Spleen (tissue), 7 donors: ENCODE results near the gene MRPS11.

Source experiments
- POLR2A ChIP-seq, 3 donors: fragments of 450-650 bp; IDR thresholded peaks; one replicate each; pipeline ENCODE4 v1.5.1; 2017; ENCODE audit warnings: antibody characterized with exemption in 3 of 3, mild to moderate bottlenecking in 1 of 3
- TF ChIP-seq, protein P1 (sequence below), 11 experiments: fragments of 200-600 bp in 7 of 11; fragments of 450-650 bp in 4 of 11; sonication (generic) in 4 of 11; IDR thresholded peaks in 8 of 11; conservative IDR thresholded peaks in 3 of 11; 1 replicate in 7 of 11; 2 replicates in 4 of 11; pipeline versions ENCODE4 v1.4.0 to v1.8.0; 2016 to 2021; ENCODE audit warnings: antibody characterized with exemption in 11 of 11, inconsistent platforms in 4 of 11, mild to moderate bottlenecking in 1 of 11
- donor health status: DM: no; HTN: no; CAD: no; lungs with moderate emphysema.
- donor health status: DM: no; HTN: no; CAD: no.
- donor health status: DM: no; HTN: no; CAD: no.

DNA sequence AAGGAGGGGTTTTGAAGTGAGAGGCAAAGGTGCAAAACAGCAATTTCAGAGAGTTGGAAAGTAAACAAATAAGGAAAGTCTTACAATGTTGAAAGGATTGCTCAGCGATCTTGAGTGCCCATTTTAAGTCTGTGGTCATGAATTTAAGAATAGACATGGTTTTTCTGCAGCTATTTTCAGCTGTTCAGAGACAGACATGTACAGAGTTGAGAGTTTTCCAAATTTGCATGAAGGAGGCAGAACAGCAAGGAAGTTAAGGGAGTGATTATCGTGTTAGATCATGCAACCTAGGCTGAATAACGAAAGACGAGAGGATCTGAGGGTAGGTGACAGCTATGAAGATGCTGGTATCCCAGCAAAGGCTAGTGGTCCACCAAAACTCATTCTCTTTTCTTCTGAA, 41.8 kb downstream of the MRPS11 start:
- no peak for TF ChIP-seq POLR2A (IDR thresholded peaks at IDR 0.05)
- TF ChIP-seq, protein P1, sequence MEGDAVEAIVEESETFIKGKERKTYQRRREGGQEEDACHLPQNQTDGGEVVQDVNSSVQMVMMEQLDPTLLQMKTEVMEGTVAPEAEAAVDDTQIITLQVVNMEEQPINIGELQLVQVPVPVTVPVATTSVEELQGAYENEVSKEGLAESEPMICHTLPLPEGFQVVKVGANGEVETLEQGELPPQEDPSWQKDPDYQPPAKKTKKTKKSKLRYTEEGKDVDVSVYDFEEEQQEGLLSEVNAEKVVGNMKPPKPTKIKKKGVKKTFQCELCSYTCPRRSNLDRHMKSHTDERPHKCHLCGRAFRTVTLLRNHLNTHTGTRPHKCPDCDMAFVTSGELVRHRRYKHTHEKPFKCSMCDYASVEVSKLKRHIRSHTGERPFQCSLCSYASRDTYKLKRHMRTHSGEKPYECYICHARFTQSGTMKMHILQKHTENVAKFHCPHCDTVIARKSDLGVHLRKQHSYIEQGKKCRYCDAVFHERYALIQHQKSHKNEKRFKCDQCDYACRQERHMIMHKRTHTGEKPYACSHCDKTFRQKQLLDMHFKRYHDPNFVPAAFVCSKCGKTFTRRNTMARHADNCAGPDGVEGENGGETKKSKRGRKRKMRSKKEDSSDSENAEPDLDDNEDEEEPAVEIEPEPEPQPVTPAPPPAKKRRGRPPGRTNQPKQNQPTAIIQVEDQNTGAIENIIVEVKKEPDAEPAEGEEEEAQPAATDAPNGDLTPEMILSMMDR (IDR thresholded peaks at IDR 0.05 in 8 of 11, conservative IDR thresholded peaks at IDR 0.05 in 3 of 11): no peak
